Brain microvascular endothelial cell (primary cell): ENCODE results near the gene KDSR.
A peak's percentile ranks its signal among the peaks of the same experiment; 100 is the strongest.

Source experiments
- DNase-seq: peaks from one replicate; pipeline ENCODE4 v3.0.0-alpha.2; 2020
- H3K27ac ChIP-seq: fragments of 250-450 bp; sonication (Bioruptor Pico); 2 replicates; pipeline ENCODE4 v1.5.1; 2020; ENCODE audit warnings: mild to moderate bottlenecking, moderate library complexity
- H3K27me3 ChIP-seq: fragments of 250-450 bp; sonication (Bioruptor Pico); replicated peaks from 2 replicates; pipeline ENCODE4 v1.5.1; 2020; ENCODE audit warnings: mild to moderate bottlenecking
- H3K36me3 ChIP-seq: fragments of 250-450 bp; sonication (Bioruptor Pico); replicated peaks from 2 replicates; pipeline ENCODE4 v1.5.1; 2020; ENCODE audit warnings: mild to moderate bottlenecking
- H3K4me3 ChIP-seq: 2 replicates; pipeline ENCODE4 v1.5.1; 2011; ENCODE audit warnings: low read depth, mild to moderate bottlenecking, control low read depth, low read length, moderate library complexity
- CTCF ChIP-seq: IDR thresholded peaks from 2 replicates; pipeline ENCODE4 v1.5.1; 2011; ENCODE audit warnings: low read depth, mild to moderate bottlenecking, moderate library complexity, low read length, control low read depth, inconsistent platforms; ENCODE audit errors: missing control alignments
- in situ Hi-C: cut with HindIII; loops from 2 replicates; pipeline ENCODE4 v1.10.0; 2017; ENCODE audit warnings: low sequenced_read_pairs, low pct_ligation_motif_present

Gene KDSR

GRCh38 chr18:63319383-63320122 is 47.5 kb downstream of the KDSR start, which contains the start of gene BCL2:
Gene BCL2, minus strand, starts transcription at chr18:63319769.
- TF ChIP-seq CTCF = peak; percentile 6
- Histone ChIP-seq H3K4me3 (peak within 1 kb of the TSS; percentile 71), H3K36me3 (no peaks in the 10 kb centered on the region), H3K27ac (no peak within 1 kb of the TSS), H3K27me3 (peaks cover 4% of the 10 kb centered on the region)
- in situ Hi-C loops = loop anchor here (10.0 kb wide), 1 partner anchor 185 kb away; no protein-coding TSS in a partner anchor
- DNase-seq = peak; percentile 7

GRCh38 chr18:63318889-63319382 is 48.1 kb downstream of the KDSR start:
- H3K27me3 ChIP-seq = peaks cover 4% of the 10 kb centered on the region
- TF ChIP-seq CTCF = no peak
- no peak overlapping the region for H3K27ac ChIP-seq
- peak overlapping the region; percentile 71 for H3K4me3 ChIP-seq
- no peaks in the 10 kb centered on the region for H3K36me3 ChIP-seq
- in situ Hi-C loops = no loop called here
- no peak for DNase-seq

- H3K27ac ChIP-seq = no peak overlapping the region
- DNase-seq = no peak
- in situ Hi-C loops = no loop called here
- H3K36me3 ChIP-seq = no peaks in the 10 kb centered on the region
- H3K27me3 ChIP-seq = peaks cover 4% of the 10 kb centered on the region
- H3K4me3 ChIP-seq = peak overlapping the region; percentile 71
- TF ChIP-seq CTCF = peak; percentile 68
Observed at GRCh38 chr18:63317982-63318888, 48.8 kb downstream of the KDSR start.

- Histone ChIP-seq H3K27ac (no peak overlapping the region), H3K27me3 (peaks cover 4% of the 10 kb centered on the region), H3K36me3 (no peaks in the 10 kb centered on the region), H3K4me3 (no peak overlapping the region)
- DNase-seq = no peak
- in situ Hi-C loops = no loop called here
- TF ChIP-seq CTCF = no peak
Observed at GRCh38 chr18:63317556-63317946, 49.5 kb downstream of the KDSR start.

GRCh38 chr18:63316612-63317555 is 50.1 kb downstream of the KDSR start:
- Histone ChIP-seq H3K36me3 (no peaks in the 10 kb centered on the region), H3K27me3 (peaks cover 4% of the 10 kb centered on the region), H3K27ac (no peak overlapping the region), H3K4me3 (no peak overlapping the region)
- no peak for DNase-seq
- TF ChIP-seq CTCF = no peak
- in situ Hi-C loops = no loop called here
